ENCODE measurements around the gene MRPL58.

DNA sequence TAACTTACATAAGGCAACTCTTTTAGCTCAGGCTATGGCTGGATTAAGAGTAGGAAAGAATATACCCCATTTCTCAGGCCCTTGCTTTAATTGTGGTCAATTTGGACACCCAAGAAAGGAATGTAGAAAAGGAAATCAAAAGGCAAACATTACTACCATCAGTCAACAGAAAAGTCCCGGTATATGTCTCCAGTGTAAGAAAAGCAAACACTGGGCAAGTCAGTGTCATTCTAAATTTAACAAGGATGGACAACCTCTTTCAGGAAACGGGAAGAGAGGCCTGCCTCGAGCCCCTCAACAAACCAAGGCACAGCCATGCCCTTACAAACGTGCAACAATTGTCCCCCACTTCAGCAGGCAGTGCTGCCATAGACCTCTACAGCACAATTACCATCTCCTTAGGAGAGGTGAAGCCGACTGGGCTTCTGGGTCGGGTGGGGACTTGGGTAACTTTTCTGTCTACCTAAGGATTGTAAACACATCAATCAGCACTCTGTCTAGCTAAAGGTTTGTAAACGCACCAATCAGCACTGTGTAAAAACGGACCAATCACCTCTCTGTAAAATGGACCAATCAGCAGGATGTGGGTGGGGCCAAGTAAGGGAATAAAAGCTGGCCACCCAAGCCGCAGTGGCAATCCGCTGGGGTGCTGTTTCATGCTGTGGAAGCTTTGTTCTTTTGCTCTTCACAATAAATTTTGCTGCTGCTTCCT, 12.4 kb downstream of the MRPL58 start:
- TF ChIP-seq CTCF (IDR thresholded peaks at IDR 0.05; ENCODE audit: poor library complexity) (no peak), EZH2 (IDR thresholded peaks at IDR 0.05; ENCODE audit: borderline replicate concordance) (no peak)
